Activated CD8-positive, alpha-beta T cell treated with anti-CD3 and anti-CD28 coated beads for 36 hours (primary cell): ENCODE data around the gene EXOC8. TPM values are rescaled to one million over a fixed set of nuclear protein-coding genes. Genes with fewer than 3 reads are reported as not detected.
"Not testable (repeated sequence)": the region's sequence is repeated elsewhere in the genome, so short reads cannot be mapped to it uniquely, and the experiment has no call there.

Source experiments
- ATAC-seq: fragments of 200-7000 bp; cut with Tn5 transposase; one replicate; pipeline ENCODE4 v1.10.0; 2021; ENCODE audit warnings: mild to moderate bottlenecking, moderate library complexity
- CTCF ChIA-PET: fragments of 350-600 bp; sonication (Branson Sonifier 250); formaldehyde crosslinking; loops from one replicate; lab custom pipeline; 2021; ENCODE audit warnings: antibody characterized with exemption; lab: Charles Lee
- POLR2A ChIA-PET: fragments of 350-600 bp; sonication (Branson Sonifier 250); formaldehyde crosslinking; loops from one replicate; lab custom pipeline; 2021; ENCODE audit warnings: antibody characterized with exemption; lab: Charles Lee
- DNase-seq: peaks from one replicate; pipeline ENCODE4 v3.0.0-alpha.2; 2020
- H3K27ac Mint-ChIP-seq: one replicate; pipeline ENCODE4 v1.8.0; 2021; ENCODE audit warnings: mild to moderate bottlenecking, mixed read lengths
- H3K27me3 Mint-ChIP-seq: one replicate; pipeline ENCODE4 v1.8.0; 2021; ENCODE audit warnings: mixed read lengths
- H3K36me3 Mint-ChIP-seq: one replicate; pipeline ENCODE4 v1.8.0; 2021; ENCODE audit warnings: low read depth, mixed read lengths
- H3K4me1 Mint-ChIP-seq: one replicate; pipeline ENCODE4 v1.8.0; 2021; ENCODE audit warnings: low read depth, mixed read lengths
- H3K4me3 Mint-ChIP-seq: one replicate; pipeline ENCODE4 v1.8.0; 2021; ENCODE audit warnings: mild to moderate bottlenecking, moderate library complexity, mixed read lengths
- H3K9me3 Mint-ChIP-seq: one replicate; pipeline ENCODE4 v1.8.0; 2021; ENCODE audit warnings: mixed read lengths
- CTCF ChIP-seq: fragments of 200-600 bp; IDR thresholded peaks from one replicate; pipeline ENCODE4 v1.8.0; 2022; ENCODE audit warnings: antibody characterized with exemption, mild to moderate bottlenecking
- intact Hi-C: fragments of 100-400 bp; cut with micrococcal nuclease; formaldehyde crosslinking; loops from one replicate; pipeline ENCODE4 v1.10.0; 2022
- total RNA-seq, 2 experiments: library from RNA; stranded (reverse); gene quantifications; one replicate each; pipeline ENCODE4 v1.2.3, GENCODE V29; 2021

Gene EXOC8
- total RNA-seq, 2 experiments from 2014 or later = 12.8 to 13.7 TPM

GRCh38 chr1:231355171-231355570 lies 17.5 kb upstream of the EXOC8 start:
- Mint-ChIP-seq H3K4me1 (peaks cover 6% of the 10 kb centered on the region), H3K36me3 (peaks cover 8% of the 10 kb centered on the region), H3K9me3 (no peaks in the 10 kb centered on the region), H3K27me3 (no peaks in the 10 kb centered on the region), H3K27ac (no peak overlapping the region), H3K4me3 (no peak overlapping the region)
- TF ChIP-seq CTCF = no peak
- DNase-seq (no peak), ATAC-seq (no peak)
- intact Hi-C loops = loop anchor here (5.0 kb wide), 1 partner anchor 247 kb away; no protein-coding TSS in a partner anchor
- ChIA-PET CTCF (interaction anchor here (0.6 to 2.5 kb wide), 5 partner anchors 8 to 253 kb away, joined by 3 to 23 read pairs (median 3); partner anchors contain the start of gene EXOC8), POLR2A (interaction anchor here (1.0 kb wide), 1 partner anchor 40 kb away, joined by 3 read pairs; no protein-coding TSS in a partner anchor)

DNA sequence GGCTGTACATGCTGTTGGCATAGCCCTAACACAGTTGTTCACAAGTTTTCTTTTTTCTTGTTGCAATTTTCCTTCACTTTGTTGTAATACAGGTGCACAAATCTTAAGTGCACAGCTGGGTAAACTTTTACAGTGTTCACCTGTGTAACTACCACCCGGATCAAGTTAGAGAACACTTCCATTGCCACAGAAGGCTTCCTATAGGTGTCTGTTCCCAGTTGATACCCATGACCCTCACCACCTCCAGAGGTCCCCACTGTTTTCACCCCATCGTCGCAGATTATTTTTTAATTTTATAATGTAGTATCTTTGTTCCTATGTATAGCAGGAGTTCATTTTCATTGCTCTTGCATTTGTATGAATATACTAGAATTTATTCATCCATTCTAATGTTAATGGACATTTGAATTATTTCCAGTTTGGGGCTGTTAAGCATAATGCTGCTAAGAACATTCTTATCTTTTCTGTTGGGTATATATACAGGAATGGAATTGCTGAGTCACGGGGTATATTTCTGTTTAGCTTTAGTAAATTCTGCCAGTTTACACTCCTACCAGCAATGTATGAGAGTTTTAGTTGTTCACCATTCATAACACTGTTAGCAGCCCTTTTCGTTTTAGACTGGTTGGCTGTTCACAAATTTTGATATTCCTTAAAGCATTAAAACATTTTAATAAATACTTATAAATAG lies 16.8 kb upstream of the EXOC8 start:
- no peak for TF ChIP-seq CTCF

DNA sequence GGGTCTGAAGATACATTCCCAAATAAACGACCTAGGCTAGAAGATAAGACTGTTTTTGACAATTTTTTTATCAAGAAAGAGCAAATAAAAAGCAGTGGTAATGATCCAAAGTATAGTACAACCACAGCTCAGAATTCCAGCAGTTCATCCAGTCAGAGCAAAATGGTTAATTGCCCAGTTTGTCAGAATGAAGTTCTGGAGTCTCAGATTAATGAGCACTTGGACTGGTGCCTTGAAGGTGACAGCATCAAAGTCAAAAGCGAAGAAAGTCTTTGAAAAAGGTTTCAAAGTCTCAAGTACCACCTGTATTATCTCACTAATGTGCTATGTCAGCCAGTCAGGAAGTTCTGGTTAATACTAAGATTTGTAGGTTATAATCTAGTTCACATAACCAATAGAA lies 15.4 kb upstream of the EXOC8 start:
- CTCF ChIA-PET = no interaction called here
- no peak overlapping the region for H3K4me3 Mint-ChIP-seq
- H3K9me3 Mint-ChIP-seq = no peaks in the 10 kb centered on the region
- no peak overlapping the region for H3K27ac Mint-ChIP-seq
- ATAC-seq (no peak), DNase-seq (no peak)
- POLR2A ChIA-PET = interaction anchor here (0.6 kb wide), 1 partner anchor 21 kb away, joined by 3 read pairs; no protein-coding TSS in a partner anchor
- H3K4me1 Mint-ChIP-seq = peaks cover 5% of the 10 kb centered on the region
- intact Hi-C loops = no loop called here
- H3K27me3 Mint-ChIP-seq = no peaks in the 10 kb centered on the region
- H3K36me3 Mint-ChIP-seq = peaks cover 8% of the 10 kb centered on the region
- no peak for TF ChIP-seq CTCF

More for the DNA sequence above, 16.8 kb upstream of the EXOC8 start:
- intact Hi-C loops = loop anchor here (5.0 kb wide), 1 partner anchor 248 kb away; no protein-coding TSS in a partner anchor
- Mint-ChIP-seq H3K4me3 (no peak overlapping the region), H3K4me1 (peaks cover 6% of the 10 kb centered on the region), H3K27ac (no peak overlapping the region), H3K36me3 (peaks cover 8% of the 10 kb centered on the region), H3K9me3 (no peaks in the 10 kb centered on the region), H3K27me3 (no peaks in the 10 kb centered on the region)
- DNase-seq (no peak), ATAC-seq (no peak)
- ChIA-PET POLR2A (no interaction called here), CTCF (interaction anchor here (0.9 to 1.4 kb wide), 3 partner anchors 8 to 17 kb away, joined by 3 to 6 read pairs (median 3); partner anchors contain the start of gene EXOC8)

DNA sequence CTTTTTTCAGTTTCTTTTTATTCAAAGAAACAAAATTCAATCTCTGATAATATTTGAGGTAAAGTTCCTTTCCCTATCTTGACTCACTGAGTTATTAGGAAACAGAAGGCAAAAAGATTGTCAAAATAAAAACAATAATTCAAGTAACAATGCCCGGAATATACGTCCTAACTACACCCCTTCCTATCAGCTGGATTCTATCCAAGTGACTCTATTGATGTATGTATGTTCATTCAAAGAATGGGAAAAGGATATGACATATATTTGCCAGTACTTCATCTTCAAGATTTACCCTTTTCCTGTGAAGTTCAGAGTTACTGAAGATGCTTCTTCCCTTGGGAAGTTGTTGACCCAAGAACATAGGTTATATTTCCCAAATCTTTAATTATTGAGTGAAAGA lies 14.2 kb upstream of the EXOC8 start:
- DNase-seq = no peak
- Mint-ChIP-seq H3K27me3 (no peaks in the 10 kb centered on the region), H3K36me3 (peaks cover 8% of the 10 kb centered on the region), H3K4me3 (no peak overlapping the region), H3K4me1 (no peaks in the 10 kb centered on the region), H3K27ac (no peak overlapping the region), H3K9me3 (no peaks in the 10 kb centered on the region)
- ATAC-seq = no peak
- intact Hi-C loops = no loop called here
- POLR2A ChIA-PET = no interaction called here
- no peak for TF ChIP-seq CTCF
- CTCF ChIA-PET = no interaction called here

- H3K9me3 Mint-ChIP-seq, H3K4me1 Mint-ChIP-seq, H3K27ac Mint-ChIP-seq, DNase-seq, H3K4me3 Mint-ChIP-seq, H3K27me3 Mint-ChIP-seq, intact Hi-C loops, ATAC-seq: not testable (repeated sequence)
- POLR2A ChIA-PET = interaction anchor here (0.8 to 1.3 kb wide), 4 partner anchors 10 to 263 kb away, joined by 3 to 4 read pairs (median 3); no protein-coding TSS in a partner anchor
- CTCF ChIA-PET = interaction anchor here (0.7 to 1.3 kb wide), 6 partner anchors 8 to 15 kb away, joined by 3 to 6 read pairs (median 3); no protein-coding TSS in a partner anchor
- H3K36me3 Mint-ChIP-seq = peaks cover 15% of the 10 kb centered on the region
These were observed 11.2 kb upstream of the EXOC8 start for GRCh38 chr1:231348856-231349255.
